ENCODE measurements around the gene PTPRN2.

The PTPRN2 gene

GRCh38 chr7:158472596-158472995 lies 115.0 kb downstream of the PTPRN2 start:
- H3K36me3 Mint-ChIP-seq (ENCODE audit: low read depth) = no peaks in the 10 kb centered on the region
- DNase-seq = no peak
- H3K27me3 Mint-ChIP-seq (ENCODE audit: low read depth, poor library complexity) = peaks cover 8% of the 10 kb centered on the region
- no peaks in the 10 kb centered on the region for H3K9me3 Mint-ChIP-seq
- H3K4me3 Mint-ChIP-seq = no peak overlapping the region
- H3K27ac Mint-ChIP-seq = no peak overlapping the region
- TF ChIP-seq, protein P1, sequence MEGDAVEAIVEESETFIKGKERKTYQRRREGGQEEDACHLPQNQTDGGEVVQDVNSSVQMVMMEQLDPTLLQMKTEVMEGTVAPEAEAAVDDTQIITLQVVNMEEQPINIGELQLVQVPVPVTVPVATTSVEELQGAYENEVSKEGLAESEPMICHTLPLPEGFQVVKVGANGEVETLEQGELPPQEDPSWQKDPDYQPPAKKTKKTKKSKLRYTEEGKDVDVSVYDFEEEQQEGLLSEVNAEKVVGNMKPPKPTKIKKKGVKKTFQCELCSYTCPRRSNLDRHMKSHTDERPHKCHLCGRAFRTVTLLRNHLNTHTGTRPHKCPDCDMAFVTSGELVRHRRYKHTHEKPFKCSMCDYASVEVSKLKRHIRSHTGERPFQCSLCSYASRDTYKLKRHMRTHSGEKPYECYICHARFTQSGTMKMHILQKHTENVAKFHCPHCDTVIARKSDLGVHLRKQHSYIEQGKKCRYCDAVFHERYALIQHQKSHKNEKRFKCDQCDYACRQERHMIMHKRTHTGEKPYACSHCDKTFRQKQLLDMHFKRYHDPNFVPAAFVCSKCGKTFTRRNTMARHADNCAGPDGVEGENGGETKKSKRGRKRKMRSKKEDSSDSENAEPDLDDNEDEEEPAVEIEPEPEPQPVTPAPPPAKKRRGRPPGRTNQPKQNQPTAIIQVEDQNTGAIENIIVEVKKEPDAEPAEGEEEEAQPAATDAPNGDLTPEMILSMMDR (IDR thresholded peaks at IDR 0.05) = no peak
- peaks cover 49% of the 10 kb centered on the region for H3K4me1 Mint-ChIP-seq

DNA sequence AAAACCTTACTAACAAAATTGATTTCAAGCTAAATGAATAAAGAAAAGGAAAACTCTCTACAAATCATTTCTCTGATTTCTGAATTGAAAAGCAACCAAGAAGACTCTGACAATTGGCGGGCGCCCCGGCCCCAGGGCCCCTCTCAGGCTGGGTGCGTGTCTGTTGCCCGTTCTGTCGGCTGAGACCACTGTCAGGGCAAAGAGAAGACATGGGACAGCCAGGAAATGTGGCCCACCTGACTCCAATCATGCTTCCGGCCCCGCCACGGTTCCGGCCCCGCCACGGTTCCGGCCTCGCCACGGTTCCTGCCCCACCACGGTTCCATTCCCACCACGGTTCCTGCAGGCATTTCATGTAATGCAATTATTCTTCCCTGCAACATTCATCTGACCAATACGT lies 115.9 kb downstream of the PTPRN2 start:
- no peak for DNase-seq
- TF ChIP-seq, protein P1 (IDR thresholded peaks at IDR 0.05) = no peak
- Mint-ChIP-seq H3K27ac (no peak overlapping the region), H3K4me1 (peaks cover 45% of the 10 kb centered on the region), H3K36me3 (ENCODE audit: low read depth) (no peaks in the 10 kb centered on the region), H3K4me3 (no peak overlapping the region), H3K27me3 (ENCODE audit: low read depth, poor library complexity) (peaks cover 8% of the 10 kb centered on the region), H3K9me3 (no peaks in the 10 kb centered on the region)

- Mint-ChIP-seq H3K27me3 (ENCODE audit: low read depth, poor library complexity) (peaks cover 3% of the 10 kb centered on the region), H3K4me1 (peaks cover 39% of the 10 kb centered on the region), H3K36me3 (ENCODE audit: low read depth) (no peaks in the 10 kb centered on the region), H3K27ac (no peak overlapping the region), H3K9me3 (peaks cover 6% of the 10 kb centered on the region), H3K4me3 (no peak overlapping the region)
- DNase-seq = no peak
- TF ChIP-seq, protein P1 (IDR thresholded peaks at IDR 0.05) = no peak
Measured at GRCh38 chr7:158470336-158470735, 117.3 kb downstream of the PTPRN2 start.

- TF ChIP-seq, protein P1 (IDR thresholded peaks at IDR 0.05) = no peak
- Mint-ChIP-seq H3K4me3 (no peak overlapping the region), H3K9me3 (peaks cover 9% of the 10 kb centered on the region), H3K4me1 (peaks cover 39% of the 10 kb centered on the region), H3K36me3 (ENCODE audit: low read depth) (no peaks in the 10 kb centered on the region), H3K27ac (no peak overlapping the region), H3K27me3 (ENCODE audit: low read depth, poor library complexity) (peaks cover 3% of the 10 kb centered on the region)
- no peak for DNase-seq
Measured at GRCh38 chr7:158469396-158470051, 118.1 kb downstream of the PTPRN2 start.

- Mint-ChIP-seq H3K9me3 (peaks cover 9% of the 10 kb centered on the region), H3K4me1 (peaks cover 36% of the 10 kb centered on the region), H3K27ac (no peak overlapping the region), H3K36me3 (ENCODE audit: low read depth) (no peaks in the 10 kb centered on the region), H3K4me3 (no peak overlapping the region), H3K27me3 (ENCODE audit: low read depth, poor library complexity) (peaks cover 3% of the 10 kb centered on the region)
- DNase-seq = no peak
- TF ChIP-seq, protein P1 (IDR thresholded peaks at IDR 0.05) = no peak
Measured at GRCh38 chr7:158468700-158469296, 118.8 kb downstream of the PTPRN2 start.

DNA sequence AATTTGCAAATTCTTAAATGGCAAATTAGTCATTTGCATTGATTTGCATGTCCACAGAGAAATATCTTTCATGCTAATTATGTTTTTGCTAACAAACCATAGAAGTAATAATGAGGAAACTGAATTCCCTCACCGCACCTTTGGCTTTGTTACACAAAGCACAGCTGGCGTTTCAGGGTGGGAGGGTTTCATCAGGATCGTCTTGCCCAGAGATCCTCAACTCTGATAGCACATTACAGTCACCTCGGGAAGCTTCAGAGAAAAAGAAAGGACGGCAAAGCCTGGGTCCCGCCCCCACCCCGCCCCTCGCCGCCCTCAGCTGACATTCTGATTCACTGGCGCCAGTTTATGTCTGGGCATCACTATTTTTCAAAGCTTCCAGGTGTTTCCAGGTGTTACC lies 119.4 kb downstream of the PTPRN2 start:
- no peaks in the 10 kb centered on the region for H3K36me3 Mint-ChIP-seq (ENCODE audit: low read depth)

More for the DNA sequence above, 119.4 kb downstream of the PTPRN2 start:
- Mint-ChIP-seq H3K4me1 (peaks cover 30% of the 10 kb centered on the region), H3K9me3 (peaks cover 13% of the 10 kb centered on the region), H3K4me3 (no peak overlapping the region), H3K27ac (no peak overlapping the region), H3K27me3 (ENCODE audit: low read depth, poor library complexity) (peaks cover 3% of the 10 kb centered on the region)
- TF ChIP-seq, protein P1 (IDR thresholded peaks at IDR 0.05) = no peak
- DNase-seq = no peak

Data from nephron progenitor cell (in vitro differentiated cells).